Activated CD8-positive, alpha-beta memory T cell treated with anti-CD3 and anti-CD28 coated beads for 4 hours (primary cell): ENCODE data around the gene KRT23.

Experiments used
- DNase-seq, 2 donors: peaks; one replicate each; pipeline ENCODE4 v3.0.0-alpha.2; 2020; ENCODE audit warnings: low read depth in 2 of 2

The KRT23 gene

DNA sequence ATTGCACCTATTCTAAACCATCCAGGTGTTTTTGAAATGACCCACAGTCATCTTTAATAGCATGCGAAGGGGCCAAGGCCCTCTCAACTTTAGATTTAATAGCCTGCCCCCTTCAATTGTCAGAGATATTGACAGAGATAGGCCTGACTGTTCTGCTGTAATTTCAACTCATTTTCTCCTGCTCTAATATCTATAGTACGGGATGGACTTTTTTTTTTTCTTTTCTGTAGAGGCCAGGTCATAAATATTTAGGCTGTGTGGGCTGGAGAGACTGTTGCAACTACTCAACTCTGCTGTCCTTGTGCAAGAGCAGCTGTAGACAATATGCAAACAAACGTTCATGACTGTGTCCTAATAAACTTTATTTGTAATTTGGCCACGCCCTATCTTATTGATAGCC is 27.7 kb downstream of the KRT23 start:
- DNase-seq: no peak

DNA sequence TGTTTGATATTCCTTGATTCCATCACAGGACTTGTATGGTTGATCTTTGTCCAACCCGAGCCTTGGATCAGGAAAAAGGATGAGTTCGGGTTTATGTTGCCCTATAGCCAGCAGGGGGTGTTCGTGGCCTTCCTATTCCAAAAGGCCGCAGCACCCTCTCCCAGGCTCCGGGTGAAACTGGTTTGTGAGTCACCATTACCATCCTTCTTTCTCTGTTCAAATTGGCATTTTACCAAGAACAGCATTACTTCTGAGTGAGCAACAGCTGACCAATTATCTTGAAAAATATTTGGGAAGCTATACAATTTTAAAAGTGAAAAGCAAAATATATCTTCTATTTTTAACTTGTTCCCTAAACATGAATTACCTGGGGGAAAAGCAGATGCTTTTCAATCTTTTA is 28.1 kb downstream of the KRT23 start:
- peak; percentile 33 to 51 for DNase-seq

DNA sequence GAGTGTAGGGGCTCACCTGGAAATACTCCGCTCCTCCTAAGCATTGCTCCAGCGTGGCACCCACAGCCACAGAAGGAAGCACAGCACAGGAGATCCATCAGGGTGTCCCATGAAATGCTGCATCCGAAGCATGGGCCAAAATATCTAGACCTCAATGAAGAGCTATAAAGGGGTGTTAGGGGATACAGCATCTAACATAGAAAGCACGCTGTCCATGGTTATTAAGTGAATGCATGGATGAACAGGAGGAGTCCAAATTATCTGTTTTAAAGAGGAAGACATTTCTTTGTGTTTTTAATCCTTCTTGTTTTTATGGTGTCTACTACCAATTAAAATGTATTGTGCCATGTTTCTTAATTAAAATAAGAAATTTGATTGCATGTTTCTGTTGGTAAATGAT is 30.8 kb downstream of the KRT23 start:
- DNase-seq: no peak

- DNase-seq: no peak
Measured at GRCh38 chr17:40905370-40905769, 32.1 kb downstream of the KRT23 start.

DNA sequence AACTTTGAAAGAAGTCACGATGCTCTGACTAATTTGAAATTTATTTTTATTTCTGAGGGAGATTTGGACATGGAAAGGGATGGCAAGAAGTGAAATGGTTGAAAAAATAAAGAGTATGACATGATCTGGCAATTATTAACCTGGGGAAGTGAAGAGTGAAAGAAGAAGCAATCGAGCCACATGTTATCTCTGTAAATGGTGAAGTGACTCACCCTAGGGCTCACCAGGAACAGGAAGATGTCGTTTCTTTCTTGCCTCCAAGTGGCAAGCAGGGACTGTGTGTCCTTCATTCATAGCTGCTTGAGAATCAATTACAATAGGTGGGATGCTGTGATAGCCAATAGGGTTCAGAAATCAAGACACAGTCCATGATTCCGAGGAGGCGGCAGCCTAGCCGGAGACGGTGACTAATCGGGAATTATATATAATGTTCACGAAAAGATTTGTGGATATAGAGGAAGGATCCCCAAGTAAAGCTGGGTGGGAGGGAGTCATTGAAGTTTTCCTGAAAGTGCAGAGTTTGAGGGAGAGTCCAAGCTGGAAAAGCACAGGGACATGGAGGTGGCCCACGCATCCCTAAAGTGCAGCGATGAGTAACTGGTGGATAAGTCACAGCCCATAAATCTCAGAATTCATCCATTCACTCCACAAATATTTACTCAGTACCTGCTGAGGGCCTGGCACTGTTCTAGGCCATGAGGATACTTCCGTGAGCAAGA is 34.2 kb downstream of the KRT23 start:
- DNase-seq: no peak

- no peak for DNase-seq
Measured at GRCh38 chr17:40902498-40902897, 34.9 kb downstream of the KRT23 start.

GRCh38 chr17:40901981-40902474 is 35.4 kb downstream of the KRT23 start:
- DNase-seq: no peak

DNA sequence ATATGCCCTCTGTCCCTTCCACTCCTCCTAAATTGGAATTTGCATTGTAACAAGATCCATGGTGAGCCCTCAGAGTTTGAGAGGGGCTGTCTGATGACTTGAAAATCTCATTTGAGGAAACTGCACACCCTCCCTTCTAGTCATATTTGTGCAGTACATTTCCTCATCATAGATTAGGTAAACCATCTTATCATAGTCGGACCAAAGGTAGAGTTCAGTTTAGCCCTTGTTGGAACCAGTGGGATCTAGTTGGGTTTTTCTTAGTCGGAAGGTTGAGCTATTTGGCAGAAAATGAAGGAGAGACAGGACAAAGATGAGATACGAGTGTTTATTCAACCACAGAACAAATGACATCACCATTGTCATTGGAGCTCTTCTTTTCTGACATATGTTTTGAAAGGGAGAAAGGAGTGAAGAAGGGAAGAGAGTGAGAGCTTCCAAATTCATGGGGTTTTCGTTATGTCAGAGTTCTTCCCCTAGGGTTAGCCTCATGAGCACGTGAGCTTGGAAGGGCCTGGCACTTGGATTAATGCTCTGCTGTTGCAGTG is 36.6 kb downstream of the KRT23 start:
- DNase-seq: no peak

DNA sequence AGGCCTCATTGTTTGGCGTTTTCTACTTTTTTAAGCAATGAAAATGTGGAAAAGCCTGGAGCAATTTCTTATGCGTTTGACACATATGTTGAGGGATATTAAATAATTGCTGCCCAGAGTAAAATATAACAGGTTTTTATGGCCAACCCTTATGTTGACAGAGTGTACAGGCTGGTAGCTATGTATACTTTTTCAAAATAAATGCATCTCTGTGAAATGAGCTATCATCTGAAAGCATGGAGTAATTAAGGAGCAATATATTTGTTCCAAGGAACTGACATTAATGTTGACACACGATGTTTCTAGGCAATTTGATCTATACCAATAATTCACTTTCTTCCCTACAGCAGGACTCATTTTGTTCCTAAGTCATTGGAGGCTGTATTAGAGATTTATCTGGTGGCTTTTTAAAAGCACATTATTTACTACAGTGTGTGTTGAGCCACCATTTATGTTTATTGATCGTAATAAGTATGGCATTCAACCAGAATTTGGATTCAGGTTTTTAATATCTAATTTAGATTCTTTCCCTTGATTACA is 40.5 kb downstream of the KRT23 start:
- no peak for DNase-seq

DNA sequence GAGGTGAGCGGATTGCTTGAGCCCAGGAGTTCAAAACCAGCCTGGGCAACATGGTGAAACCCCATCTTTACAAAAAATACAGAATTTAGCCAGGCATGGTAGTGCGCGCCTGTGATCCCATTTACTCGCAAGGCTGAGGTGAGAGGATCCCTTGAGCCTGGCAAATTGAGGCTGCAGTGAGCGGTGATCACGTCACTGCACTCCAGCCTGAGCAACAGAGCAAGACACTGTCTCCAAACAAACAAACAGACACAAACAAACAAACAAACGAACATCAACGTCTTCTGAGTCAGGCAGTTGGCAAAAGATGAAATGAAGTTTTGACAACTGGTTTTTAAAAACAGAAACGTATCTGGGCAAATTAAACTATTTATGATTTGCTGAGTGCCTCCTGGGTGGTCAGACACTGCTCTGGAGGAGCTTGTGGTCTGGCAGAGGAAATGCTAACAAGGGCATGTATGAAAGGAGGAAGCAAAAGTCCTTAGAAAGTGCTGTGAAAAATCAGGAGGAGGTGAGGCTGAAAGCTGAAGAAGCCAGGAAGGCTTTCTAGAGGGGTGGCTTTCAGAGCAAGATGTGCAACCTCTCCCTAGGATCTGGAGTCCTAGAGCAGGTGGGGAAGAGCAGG is 42.2 kb downstream of the KRT23 start:
- DNase-seq: no peak

DNA sequence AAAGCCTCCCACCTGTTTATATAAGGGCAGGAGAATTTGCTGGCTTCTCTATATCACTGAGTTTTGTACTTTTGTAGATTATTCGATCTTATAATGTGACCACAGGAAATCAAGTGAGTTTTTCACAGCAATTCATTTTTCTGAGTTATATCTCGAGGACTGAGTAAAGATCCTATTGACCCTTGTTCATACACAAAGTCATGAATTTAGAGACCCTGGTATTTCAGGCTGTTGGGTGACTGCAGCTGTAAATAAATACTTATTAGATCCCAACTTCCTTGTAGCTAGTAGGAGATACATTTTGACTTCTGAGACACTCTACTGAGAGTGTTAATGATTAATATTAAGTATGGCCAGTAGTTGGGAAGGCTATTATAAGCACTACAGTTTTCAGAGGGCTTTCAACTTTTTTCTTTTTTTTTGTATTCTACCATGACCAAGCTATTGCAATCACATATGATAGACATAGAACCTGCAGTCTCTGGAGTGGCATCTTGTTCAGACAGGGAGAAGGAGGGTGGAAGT is 49.2 kb downstream of the KRT23 start:
- no peak for DNase-seq

GRCh38 chr17:40886090-40886489 is 51.4 kb downstream of the KRT23 start:
- no peak for DNase-seq

DNA sequence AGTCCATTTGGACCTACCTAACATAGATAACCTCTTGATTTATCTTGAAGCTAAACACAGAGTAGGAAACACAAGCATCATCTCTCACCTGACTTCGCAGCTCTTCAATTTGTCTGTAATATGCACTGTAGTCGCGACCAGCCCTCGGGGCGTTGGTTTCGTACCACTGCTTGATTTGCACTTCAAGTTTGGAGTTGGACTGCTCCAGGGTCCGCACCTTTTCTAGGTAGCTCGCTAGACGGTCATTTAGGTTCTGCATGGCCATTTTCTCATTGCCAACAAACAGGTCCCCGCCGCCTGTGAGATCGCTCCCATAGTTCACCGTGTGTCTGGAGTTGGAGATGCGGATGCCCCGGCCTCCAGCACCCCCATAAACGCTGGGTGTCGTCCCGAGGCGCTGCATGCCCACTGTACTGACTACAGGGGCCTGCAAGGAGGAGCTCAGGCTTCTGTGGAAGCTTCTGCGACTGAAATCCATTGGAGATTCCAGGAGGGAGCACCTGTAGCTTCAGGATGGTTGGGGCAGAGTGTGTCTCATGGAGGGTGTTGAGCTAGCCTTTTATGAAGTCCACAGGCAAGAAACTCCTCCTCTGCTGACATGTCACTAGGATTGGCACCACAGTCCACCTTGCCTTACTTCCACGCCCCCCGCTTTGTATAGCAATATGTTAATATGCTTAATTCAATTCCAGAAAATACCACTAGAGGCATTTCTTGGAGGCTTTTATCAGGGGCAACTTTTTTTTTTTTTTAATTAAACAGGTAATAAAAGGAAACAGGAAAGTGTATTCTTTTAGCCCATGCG is 52.5 kb downstream of the KRT23 start, which contains the start of gene KRT20:
Gene KRT20 (minus strand): TSS at position 535 of the 805 bp plus-strand sequence. CDS start 57 bp downstream, at position 478.
- DNase-seq: no peak

- no peak for DNase-seq
Measured at GRCh38 chr17:40883626-40884334, 53.7 kb downstream of the KRT23 start.

GRCh38 chr17:40883031-40883430 is 54.4 kb downstream of the KRT23 start:
- no peak for DNase-seq

DNA sequence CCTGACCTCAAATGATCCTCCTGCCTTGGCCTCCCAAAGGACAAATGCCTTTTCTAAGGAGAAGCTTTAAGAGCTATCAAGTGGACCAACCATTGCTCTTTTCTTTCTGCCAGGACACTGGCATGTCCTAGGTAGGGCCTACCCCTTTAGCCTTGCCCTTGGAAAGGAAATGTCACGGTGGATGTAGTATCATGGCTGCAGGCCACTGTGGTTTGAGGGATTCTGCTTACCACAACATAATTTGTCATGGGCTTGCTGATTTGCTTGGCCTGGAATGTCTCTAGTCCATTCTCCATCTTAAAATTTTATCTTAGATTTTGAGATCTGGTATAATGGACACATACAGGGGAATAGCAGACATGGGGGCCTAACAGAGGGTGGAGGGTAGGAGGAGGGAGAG is 58.4 kb downstream of the KRT23 start:
- DNase-seq: no peak

- DNase-seq: no peak
Measured at GRCh38 chr17:40878044-40878443, 59.4 kb downstream of the KRT23 start.

GRCh38 chr17:40873801-40874200 is 63.6 kb downstream of the KRT23 start:
- DNase-seq: no peak

GRCh38 chr17:40873255-40873654 is 64.2 kb downstream of the KRT23 start:
- no peak for DNase-seq
